ENCODE data around the gene ENPEP.
"Not testable (repeated sequence)": the region's sequence is repeated elsewhere in the genome, so short reads cannot be mapped to it uniquely, and the experiment has no call there.

ENPEP gene

GRCh38 chr4:110518889-110519490 is 43.0 kb downstream of the ENPEP start:
- DNase-seq, result peak in 3 of 56 donors; percentile 1 to 12 (median 4)

GRCh38 chr4:110520886-110521285 is 44.9 kb downstream of the ENPEP start:
- DNase-seq, result no peak

- no peak for DNase-seq
These were observed 50.6 kb downstream of the ENPEP start for GRCh38 chr4:110526589-110526988.

GRCh38 chr4:110527156-110527555 is 51.2 kb downstream of the ENPEP start:
- no peak for DNase-seq

DNA sequence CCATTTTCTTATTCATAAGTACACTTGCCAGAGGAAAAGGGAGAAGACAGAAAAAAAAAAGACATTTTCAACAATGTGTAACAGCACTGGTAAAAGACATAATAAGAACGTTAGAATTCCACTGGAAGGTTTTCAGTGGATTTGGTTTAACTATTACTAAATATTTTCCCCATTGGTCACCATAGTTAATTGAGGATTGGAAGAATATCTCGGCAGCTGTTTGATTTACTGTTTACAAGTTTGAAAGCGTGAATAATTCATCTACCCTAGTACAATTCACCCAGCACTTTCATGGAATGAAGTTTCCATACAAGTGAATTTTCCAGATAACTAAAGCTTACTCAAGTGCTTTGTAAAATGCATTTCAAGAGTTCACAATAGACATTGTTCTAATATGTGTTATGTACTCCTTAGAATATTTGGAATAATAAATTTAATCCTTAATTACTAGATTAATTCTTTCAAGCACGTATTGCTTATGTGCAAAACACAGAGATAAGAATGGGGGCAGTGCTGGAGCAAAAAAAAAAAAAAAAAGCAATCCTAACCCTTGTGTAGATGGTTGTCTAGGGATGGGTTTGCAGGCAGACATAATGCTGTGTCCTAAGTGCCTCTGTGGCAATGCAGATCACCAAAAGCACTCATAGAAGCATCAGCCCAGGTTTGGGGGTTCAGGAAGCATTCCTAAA is 57.1 kb downstream of the ENPEP start:
- no peak for DNase-seq

DNA sequence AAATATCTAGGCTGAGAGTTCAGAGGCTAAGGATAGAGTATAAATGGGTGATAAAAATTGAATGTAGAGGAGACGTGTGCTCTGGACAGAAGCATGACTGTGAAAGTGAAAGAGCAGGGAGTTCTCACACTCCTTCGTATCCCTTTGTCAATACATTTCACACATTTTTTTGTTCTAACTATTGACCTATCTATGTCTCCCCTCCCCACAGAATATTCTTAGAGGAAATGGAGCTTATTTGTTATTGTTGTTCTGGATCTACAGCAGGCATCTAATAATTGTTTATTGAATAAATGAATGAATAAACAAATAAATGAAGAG is 57.6 kb downstream of the ENPEP start:
- no peak for DNase-seq

- DNase-seq, result no peak
These were observed 58.0 kb downstream of the ENPEP start for GRCh38 chr4:110533940-110534339.

GRCh38 chr4:110540581-110540980 is 64.6 kb downstream of the ENPEP start:
- no peak for DNase-seq

DNA sequence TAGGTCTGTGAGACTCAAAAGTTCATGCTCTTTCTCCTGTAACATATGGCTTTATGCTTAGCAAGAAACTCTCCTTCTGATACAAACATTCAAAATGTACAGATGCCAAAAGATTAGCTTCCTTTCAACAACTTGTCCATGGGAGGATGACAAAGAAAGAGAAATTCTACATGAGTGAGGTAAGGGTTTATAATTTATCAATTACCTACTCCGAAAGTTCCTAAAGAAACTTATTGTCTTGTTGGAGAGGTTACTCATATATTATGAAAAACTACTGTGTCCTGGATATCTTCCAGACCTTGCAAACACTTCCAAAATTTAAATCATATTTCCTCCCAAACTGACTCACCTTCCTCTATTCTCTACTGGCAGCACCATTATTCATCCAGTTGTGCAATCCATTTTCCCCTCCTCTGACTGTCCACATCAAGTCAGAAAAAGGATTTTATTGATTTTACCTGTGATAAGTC is 65.1 kb downstream of the ENPEP start:
- no peak for DNase-seq

DNA sequence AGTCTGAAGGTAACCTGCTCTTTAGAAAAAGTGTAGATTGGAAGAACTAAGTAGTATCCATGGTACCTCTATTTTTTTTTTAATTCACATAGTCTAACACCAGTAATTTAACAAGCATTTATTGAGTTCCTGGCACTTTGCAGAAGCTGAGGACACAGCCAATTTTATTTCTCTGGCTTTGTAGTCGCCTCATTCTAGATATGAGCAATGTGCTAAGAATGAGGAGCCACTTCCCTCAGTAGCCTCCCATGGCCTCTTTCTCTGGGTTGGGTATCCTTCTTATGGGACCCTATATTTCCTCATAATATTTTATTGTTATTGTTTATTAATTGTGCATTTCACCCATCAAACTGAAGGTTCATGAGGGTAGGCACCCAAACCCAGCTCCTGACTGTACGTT is 67.6 kb downstream of the ENPEP start:
- no peak for DNase-seq

DNA sequence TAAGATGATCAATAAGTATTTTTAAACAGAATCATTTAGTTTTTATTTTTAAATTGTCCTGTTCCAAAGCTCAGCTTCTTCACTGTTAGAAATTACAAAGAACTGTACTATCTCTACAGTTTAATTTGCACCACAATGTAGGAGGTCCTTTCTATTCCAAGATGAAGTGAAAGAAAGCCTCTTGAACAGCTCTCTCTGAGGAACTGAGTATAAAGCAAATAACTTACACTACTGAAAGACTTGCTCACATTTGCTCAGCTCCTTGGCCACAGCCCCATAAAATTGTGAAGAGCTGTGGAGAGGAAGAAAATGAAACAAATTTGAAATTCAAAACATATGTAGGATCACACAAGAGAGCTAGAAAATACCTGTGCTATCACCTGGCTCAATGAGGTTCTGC is 68.6 kb downstream of the ENPEP start:
- no peak for DNase-seq

DNA sequence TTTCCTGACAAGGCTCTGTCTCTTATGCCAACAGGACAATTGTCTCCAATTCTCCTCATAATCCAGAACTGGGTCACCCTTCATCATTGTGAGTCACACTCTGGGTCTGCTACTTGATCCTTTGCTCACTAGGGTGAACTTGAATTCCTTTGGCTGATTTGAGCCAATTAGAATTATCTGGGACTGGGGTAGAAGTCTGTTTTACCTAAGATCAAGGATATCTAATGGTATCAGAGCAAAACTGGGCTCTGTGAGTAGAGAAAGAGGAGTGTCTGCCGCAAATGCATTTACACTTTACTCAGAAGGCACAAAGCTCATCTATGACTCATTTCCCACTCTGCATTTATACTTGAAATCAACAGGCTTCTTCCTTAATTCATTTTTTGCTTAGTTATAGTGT is 74.3 kb downstream of the ENPEP start:
- no peak for DNase-seq

DNA sequence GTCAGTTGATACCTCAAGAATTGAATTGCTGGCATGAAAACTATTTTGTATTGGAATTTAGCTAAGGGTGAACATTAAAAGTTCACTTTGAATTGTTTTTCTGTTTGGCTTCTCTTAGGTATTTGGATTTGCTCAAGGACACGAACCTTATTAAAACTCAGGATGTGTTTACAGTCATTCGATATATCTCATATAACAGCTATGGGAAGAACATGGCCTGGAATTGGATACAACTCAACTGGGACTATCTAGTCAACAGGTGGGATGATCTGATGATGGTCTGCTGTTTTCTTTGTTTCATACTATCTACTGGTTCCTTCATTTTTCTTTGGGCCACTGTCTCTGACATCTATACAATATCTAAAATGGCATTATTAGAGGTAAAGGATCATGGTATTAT is 77.2 kb downstream of the ENPEP start:
- no peak for DNase-seq

DNA sequence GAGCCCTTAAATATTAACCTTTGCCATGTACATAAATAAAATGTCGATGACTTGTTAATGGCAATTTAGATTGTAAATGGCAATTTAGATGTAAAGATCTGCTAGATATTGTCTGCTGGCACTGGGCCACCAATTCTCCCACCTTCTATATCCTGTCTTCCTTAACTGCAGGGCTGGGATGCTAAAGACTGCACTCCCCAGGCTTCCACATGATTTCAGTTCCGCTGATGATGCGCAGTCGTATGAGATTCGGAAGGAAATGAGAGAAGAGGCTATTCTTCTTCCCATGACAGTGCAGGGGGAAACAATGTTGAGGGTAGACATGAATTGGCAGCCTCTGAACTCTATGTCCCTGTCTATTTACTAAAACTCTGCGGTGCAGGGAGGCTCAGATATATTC is 91.3 kb downstream of the ENPEP start:
- DNase-seq, result no peak

DNA sequence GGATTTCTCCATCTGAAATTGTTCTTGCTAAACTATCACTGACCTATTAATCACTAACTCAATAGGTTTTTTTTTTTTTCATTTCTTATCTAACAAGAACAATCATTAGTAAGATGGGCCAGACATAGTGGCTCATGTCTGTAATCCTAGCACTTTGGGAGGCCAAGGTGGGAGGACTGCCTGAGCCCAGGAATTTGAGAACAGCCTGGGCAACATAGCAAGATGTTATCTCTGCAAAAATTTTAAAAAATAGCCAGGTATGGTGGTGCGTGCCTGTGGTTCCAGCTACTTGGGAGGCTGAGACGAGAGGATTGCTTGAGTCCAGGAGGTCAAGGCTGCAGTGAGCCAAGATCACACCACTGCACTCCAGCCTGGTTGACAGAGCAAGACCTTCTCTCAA is 100.7 kb downstream of the ENPEP start:
- not testable (repeated sequence) for DNase-seq

DNA sequence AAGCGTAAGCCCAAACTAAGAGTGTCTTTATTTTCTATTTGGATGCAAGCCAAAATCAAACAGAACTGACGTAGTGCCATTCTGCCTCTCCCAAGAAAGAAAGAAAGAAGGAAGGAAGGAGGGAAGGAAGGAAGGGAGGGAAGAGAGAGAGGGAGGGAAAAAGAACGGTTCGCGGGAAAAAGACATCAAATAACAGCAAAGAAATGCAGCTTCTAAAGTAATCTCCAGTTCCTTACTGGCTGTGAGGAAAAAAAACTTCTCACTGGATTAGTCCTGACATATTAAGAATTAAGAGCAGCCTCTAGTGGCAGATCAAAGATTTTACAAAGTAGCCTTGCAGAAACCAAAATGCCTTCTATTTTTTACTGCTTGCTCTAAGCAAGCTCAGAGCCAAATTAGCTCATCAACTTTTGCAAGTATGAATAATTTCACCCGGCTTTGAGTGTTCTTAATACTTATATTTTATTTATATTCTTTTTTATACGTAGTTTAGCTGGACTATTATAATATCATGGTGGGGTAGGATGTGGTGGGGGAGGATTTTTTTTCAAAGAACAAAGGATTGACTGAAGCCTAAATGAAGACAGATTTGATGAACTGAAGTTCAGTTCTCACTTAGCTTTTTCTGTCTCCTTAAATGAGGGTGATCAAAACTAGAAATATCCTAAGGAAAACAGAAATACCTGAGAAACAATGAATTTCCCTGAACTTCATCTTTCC is 110.3 kb downstream of the ENPEP start:
- DNase-seq, result no peak

DNA sequence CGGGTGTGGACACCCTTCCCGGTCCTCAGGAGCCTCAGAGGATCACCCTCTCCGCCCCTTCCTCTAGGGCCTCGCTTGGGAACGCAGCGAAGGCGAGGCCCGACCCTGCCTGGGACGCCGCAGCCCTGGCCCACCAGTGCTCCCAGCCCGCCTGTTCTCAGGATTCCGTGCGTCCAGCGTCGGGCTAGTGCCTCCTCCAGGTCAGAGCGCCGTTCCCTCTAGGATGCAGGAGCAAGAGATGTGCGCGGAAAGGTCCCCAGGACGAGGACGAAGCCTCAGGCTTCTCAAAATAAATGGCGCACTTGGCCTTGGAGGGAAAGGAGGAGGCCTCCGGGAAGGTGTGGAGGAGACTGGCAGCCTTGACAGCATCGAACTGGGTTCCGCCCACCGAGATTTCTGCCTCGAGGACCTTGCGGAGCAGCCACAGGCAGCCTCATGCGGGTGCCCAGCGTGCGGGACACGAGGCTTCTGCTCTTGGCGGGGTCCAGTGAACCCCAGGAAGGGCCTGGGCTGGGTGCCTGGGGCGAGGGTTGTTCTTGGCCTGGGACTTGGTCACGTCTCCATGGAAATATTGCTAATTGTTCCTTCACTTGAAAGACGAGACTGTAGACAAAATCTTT is 111.8 kb downstream of the ENPEP start:
- no peak for DNase-seq

- DNase-seq, result no peak
These were observed 113.3 kb downstream of the ENPEP start for GRCh38 chr4:110589297-110589696.

DNA sequence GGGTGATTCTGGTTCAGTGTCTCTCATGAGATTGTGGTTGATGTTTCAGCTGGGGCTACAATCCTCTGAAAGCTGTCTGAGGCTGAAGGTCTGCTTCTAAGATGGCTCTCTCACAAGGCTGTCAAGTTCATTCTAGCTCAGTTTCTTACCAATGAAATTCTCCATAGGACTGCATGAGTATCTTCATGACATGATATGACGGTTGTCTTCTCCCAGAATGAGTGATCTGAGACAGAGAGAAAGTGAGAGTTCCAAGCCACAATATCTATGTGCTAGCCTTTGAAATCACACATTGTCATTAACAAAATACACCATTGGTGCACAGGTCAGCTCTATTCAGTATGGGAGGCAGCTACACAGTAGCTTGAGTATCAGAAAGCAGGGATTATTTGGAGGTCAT is 119.6 kb downstream of the ENPEP start:
- DNase-seq, result no peak

- DNase-seq, result no peak
These were observed 120.5 kb downstream of the ENPEP start for GRCh38 chr4:110596431-110596830.

- DNase-seq, result no peak
These were observed 121.6 kb downstream of the ENPEP start for GRCh38 chr4:110597582-110597981.

DNA sequence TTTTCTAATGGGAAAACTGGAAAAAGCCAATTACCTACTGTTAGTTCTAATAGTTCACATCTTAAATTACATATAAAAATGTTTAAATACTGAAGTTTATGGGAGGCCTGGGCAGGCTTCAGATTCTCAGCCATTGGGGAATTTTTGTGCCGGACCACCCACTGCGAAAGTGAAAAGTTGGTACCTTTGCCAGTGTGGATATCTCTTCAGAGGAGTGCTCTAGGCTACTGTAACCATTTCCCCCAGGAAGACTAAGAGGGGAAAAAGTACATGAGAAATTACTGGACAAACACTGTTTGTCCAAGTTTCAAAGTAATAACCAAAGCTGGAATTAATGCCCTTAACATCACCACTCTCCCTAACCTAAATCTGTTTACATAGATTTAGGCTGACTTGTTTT is 126.1 kb downstream of the ENPEP start:
- no peak for DNase-seq

Data from nucleus accumbens (tissue), 56 donors.